Fibroblast of mammary gland (primary cell): Measurements from ENCODE around the gene EXOC7.

ENCODE experiments used
- DNase-seq: peaks from one replicate; pipeline ENCODE4 v3.0.0-alpha.2; 2010; ENCODE audit warnings: low read depth
- H3K4me3 ChIP-seq: 2 replicates; pipeline ENCODE4 v1.5.1; 2011; ENCODE audit warnings: low read depth, mild to moderate bottlenecking, low read length, moderate library complexity; ENCODE audit not compliant: control insufficient read depth
- CTCF ChIP-seq: conservative IDR thresholded peaks from 2 replicates; pipeline ENCODE4 v1.5.1; 2011; ENCODE audit warnings: low read depth, low read length, inconsistent platforms; ENCODE audit not compliant: control insufficient read depth, insufficient read depth

EXOC7 gene

GRCh38 chr17:76124582-76125390, 21.2 kb upstream of the EXOC7 start:
- no peak overlapping the region for H3K4me3 ChIP-seq
- DNase-seq: peak; percentile 14

GRCh38 chr17:76123749-76124581, 20.4 kb upstream of the EXOC7 start:
- no peak for TF ChIP-seq CTCF
- H3K4me3 ChIP-seq: no peak overlapping the region
- DNase-seq: no peak

More at GRCh38 chr17:76124582-76125390, 21.2 kb upstream of the EXOC7 start:
- TF ChIP-seq CTCF: peak; percentile 32

- H3K4me3 ChIP-seq: no peak overlapping the region
- DNase-seq: no peak
- no peak for TF ChIP-seq CTCF
Observed at GRCh38 chr17:76123191-76123499, 19.6 kb upstream of the EXOC7 start.

GRCh38 chr17:76122431-76123190, 19.0 kb upstream of the EXOC7 start:
- TF ChIP-seq CTCF: no peak
- H3K4me3 ChIP-seq: no peak overlapping the region
- DNase-seq: no peak

- peak overlapping the region; percentile 27 for H3K4me3 ChIP-seq
- peak; percentile 11 for DNase-seq
- TF ChIP-seq CTCF: no peak
Observed at GRCh38 chr17:76121932-76122430, 18.4 kb upstream of the EXOC7 start.

DNA sequence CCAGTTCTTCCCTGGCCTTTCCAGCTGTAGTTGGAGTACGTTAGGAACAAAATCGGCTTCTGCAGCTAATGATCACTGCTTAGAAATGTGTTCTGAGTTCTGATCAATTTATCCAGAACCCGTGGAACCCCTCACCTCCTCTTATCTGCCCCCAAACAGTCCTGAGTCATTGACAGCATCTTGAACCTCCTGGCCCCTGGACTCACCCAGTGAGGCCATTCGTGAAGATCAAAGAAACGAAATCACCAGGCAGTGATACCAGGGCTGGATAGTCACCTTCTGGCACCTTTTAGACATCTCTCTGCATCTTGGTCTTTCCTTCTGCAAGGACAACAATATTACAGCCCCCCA, 17.0 kb upstream of the EXOC7 start:
- H3K4me3 ChIP-seq: no peak overlapping the region
- no peak for TF ChIP-seq CTCF
- no peak for DNase-seq
